HL-60 (cell line): ENCODE data around the gene AMOT.

Source experiments
- CTCF ChIP-seq: IDR thresholded peaks from one replicate; pipeline ENCODE4 v1.5.1; 2011; ENCODE audit warnings: low read length, control low read depth, inconsistent platforms; ENCODE audit not compliant: insufficient read depth
- GABPA ChIP-seq: IDR thresholded peaks from 2 replicates; pipeline ENCODE4 v1.6.1; 2012; ENCODE audit warnings: low read depth
- POLR2AphosphoS5 ChIP-seq: IDR thresholded peaks from 2 replicates; pipeline ENCODE4 v1.6.1; 2012; ENCODE audit warnings: low read depth
- REST ChIP-seq: IDR thresholded peaks from 2 replicates; pipeline ENCODE4 v1.6.1; 2012; ENCODE audit warnings: low read depth; ENCODE audit not compliant: insufficient replicate concordance
- SPI1 ChIP-seq: IDR thresholded peaks from 2 replicates; pipeline ENCODE4 v1.6.1; 2012; ENCODE audit warnings: low read depth, mild to moderate bottlenecking, borderline replicate concordance

- no peak for TF ChIP-seq CTCF
- TF ChIP-seq GABPA: no peak
- no peak for TF ChIP-seq POLR2AphosphoS5
- TF ChIP-seq REST: no peak
- TF ChIP-seq SPI1: no peak
Measured at GRCh38 chrX:112731793-112732192, 108.8 kb downstream of the AMOT start.
